ENCODE results near the gene ST6GALNAC5. TPM values are rescaled to one million over a fixed set of nuclear protein-coding genes. Genes with fewer than 3 reads are reported as not detected.

The ST6GALNAC5 gene
- total RNA-seq, 4 donors from 2014 or later, result 0.49 to 14.1 (median 2.1) TPM

- H3K36me3 ChIP-seq, result no peaks in the 10 kb centered on the region
- no peak overlapping the region for H3K27ac ChIP-seq
- no peak overlapping the region for H3K4me3 ChIP-seq
- no peak for DNase-seq (ENCODE audit: low spot score in 2 of 2)
- no peaks in the 10 kb centered on the region for H3K27me3 ChIP-seq
- no peaks in the 10 kb centered on the region for H3K4me1 ChIP-seq
- no peaks in the 10 kb centered on the region for H3K9me3 ChIP-seq
- 86% methylated on average over 2 of the region's 2 CpGs for WGBS
- TF ChIP-seq EP300 (IDR thresholded peaks at IDR 0.05) (no peak), POLR2AphosphoS5 (IDR thresholded peaks at IDR 0.05) (no peak), POLR2A (IDR thresholded peaks at IDR 0.05) (no peak)
- TF ChIP-seq, protein P1, sequence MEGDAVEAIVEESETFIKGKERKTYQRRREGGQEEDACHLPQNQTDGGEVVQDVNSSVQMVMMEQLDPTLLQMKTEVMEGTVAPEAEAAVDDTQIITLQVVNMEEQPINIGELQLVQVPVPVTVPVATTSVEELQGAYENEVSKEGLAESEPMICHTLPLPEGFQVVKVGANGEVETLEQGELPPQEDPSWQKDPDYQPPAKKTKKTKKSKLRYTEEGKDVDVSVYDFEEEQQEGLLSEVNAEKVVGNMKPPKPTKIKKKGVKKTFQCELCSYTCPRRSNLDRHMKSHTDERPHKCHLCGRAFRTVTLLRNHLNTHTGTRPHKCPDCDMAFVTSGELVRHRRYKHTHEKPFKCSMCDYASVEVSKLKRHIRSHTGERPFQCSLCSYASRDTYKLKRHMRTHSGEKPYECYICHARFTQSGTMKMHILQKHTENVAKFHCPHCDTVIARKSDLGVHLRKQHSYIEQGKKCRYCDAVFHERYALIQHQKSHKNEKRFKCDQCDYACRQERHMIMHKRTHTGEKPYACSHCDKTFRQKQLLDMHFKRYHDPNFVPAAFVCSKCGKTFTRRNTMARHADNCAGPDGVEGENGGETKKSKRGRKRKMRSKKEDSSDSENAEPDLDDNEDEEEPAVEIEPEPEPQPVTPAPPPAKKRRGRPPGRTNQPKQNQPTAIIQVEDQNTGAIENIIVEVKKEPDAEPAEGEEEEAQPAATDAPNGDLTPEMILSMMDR (IDR thresholded peaks at IDR 0.05), result no peak
These were observed 27.0 kb upstream of the ST6GALNAC5 start for GRCh38 chr1:76840278-76840677.

GRCh38 chr1:76841460-76841859, 25.8 kb upstream of the ST6GALNAC5 start:
- no peaks in the 10 kb centered on the region for H3K36me3 ChIP-seq
- H3K9me3 ChIP-seq, result no peaks in the 10 kb centered on the region
- H3K4me1 ChIP-seq, result no peaks in the 10 kb centered on the region
- WGBS, result 25% methylated on average over 2 of the region's 2 CpGs
- DNase-seq (ENCODE audit: low spot score in 2 of 2), result no peak
- TF ChIP-seq POLR2AphosphoS5 (IDR thresholded peaks at IDR 0.05) (no peak), POLR2A (IDR thresholded peaks at IDR 0.05) (no peak), EP300 (IDR thresholded peaks at IDR 0.05) (no peak)
- TF ChIP-seq, protein P1 (IDR thresholded peaks at IDR 0.05), result no peak
- no peak overlapping the region for H3K27ac ChIP-seq
- no peak overlapping the region for H3K4me3 ChIP-seq
- H3K27me3 ChIP-seq, result no peaks in the 10 kb centered on the region

- Histone ChIP-seq H3K4me3 (no peak overlapping the region), H3K4me1 (no peaks in the 10 kb centered on the region), H3K9me3 (no peaks in the 10 kb centered on the region), H3K27me3 (no peaks in the 10 kb centered on the region), H3K27ac (no peak overlapping the region), H3K36me3 (no peaks in the 10 kb centered on the region)
- 92% methylated on average over 5 of the region's 5 CpGs for WGBS
- DNase-seq (ENCODE audit: low spot score in 2 of 2), result no peak
- TF ChIP-seq EP300 (IDR thresholded peaks at IDR 0.05), result no peak
- TF ChIP-seq, protein P1 (IDR thresholded peaks at IDR 0.05), result no peak
- no peak for TF ChIP-seq POLR2A (IDR thresholded peaks at IDR 0.05)
- TF ChIP-seq POLR2AphosphoS5 (IDR thresholded peaks at IDR 0.05), result no peak
These were observed 23.3 kb upstream of the ST6GALNAC5 start for GRCh38 chr1:76843821-76844464.

DNA sequence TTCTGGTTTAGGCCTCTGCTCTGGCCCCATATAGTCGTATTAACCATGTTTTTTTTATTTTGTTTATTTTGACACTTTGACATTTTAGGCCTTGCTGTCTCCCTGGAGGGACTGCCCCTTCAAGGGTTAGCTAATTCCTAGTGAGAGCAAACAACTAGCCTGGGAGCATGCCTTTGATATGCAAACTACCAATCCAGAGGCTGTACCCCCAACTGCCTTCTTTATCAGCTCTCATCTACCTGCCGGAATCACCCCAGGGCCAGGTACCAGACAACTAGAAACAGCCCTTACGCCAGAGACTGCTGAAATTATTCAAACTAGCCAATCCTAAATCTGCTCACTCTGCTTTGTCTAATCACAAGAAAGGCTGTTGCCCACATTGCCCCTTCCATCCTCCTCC, 13.0 kb upstream of the ST6GALNAC5 start:
- 70% methylated on average over 3 of the region's 3 CpGs for WGBS
- Histone ChIP-seq H3K36me3 (no peaks in the 10 kb centered on the region), H3K27me3 (no peaks in the 10 kb centered on the region), H3K9me3 (no peaks in the 10 kb centered on the region), H3K4me1 (no peaks in the 10 kb centered on the region), H3K27ac (no peak overlapping the region), H3K4me3 (no peak overlapping the region)
- DNase-seq (ENCODE audit: low spot score in 2 of 2), result no peak
- TF ChIP-seq POLR2AphosphoS5 (IDR thresholded peaks at IDR 0.05), result no peak
- TF ChIP-seq, protein P1 (IDR thresholded peaks at IDR 0.05), result no peak
- no peak for TF ChIP-seq EP300 (IDR thresholded peaks at IDR 0.05)
- no peak for TF ChIP-seq POLR2A (IDR thresholded peaks at IDR 0.05)

GRCh38 chr1:76856104-76856503, 11.2 kb upstream of the ST6GALNAC5 start:
- H3K4me3 ChIP-seq, result no peak overlapping the region
- 76% methylated on average over 5 of the region's 5 CpGs for WGBS
- no peak for DNase-seq (ENCODE audit: low spot score in 2 of 2)
- no peaks in the 10 kb centered on the region for H3K4me1 ChIP-seq
- no peaks in the 10 kb centered on the region for H3K36me3 ChIP-seq
- H3K27me3 ChIP-seq, result no peaks in the 10 kb centered on the region
- TF ChIP-seq, protein P1 (IDR thresholded peaks at IDR 0.05), result no peak
- TF ChIP-seq EP300 (IDR thresholded peaks at IDR 0.05), result no peak
- TF ChIP-seq POLR2AphosphoS5 (IDR thresholded peaks at IDR 0.05), result no peak
- TF ChIP-seq POLR2A (IDR thresholded peaks at IDR 0.05), result no peak
- H3K9me3 ChIP-seq, result no peaks in the 10 kb centered on the region
- H3K27ac ChIP-seq, result no peak overlapping the region

Data from suprapubic skin (tissue), 4 donors.